Measurements from ENCODE around the gene CHRND.

GRCh38 chr2:232497348-232497747 lies 28.6 kb upstream of the CHRND start:
- TF ChIP-seq CTCF (IDR thresholded peaks at IDR 0.05), result no peak
- TF ChIP-seq POLR2A (IDR thresholded peaks at IDR 0.05), result no peak

Measured in testis (tissue), 2 donors.